GM23248 (cell line): Measurements from ENCODE around the gene ABCA3. TPM values are rescaled to one million over a fixed set of nuclear protein-coding genes. Genes with fewer than 3 reads are reported as not detected.
"Not testable (repeated sequence)": the region's sequence is repeated elsewhere in the genome, so short reads cannot be mapped to it uniquely, and the experiment has no call there.

Experiments
- DNase-seq: peaks from one replicate; pipeline ENCODE4 v3.0.0-alpha.2; 2015
- H2AFZ ChIP-seq: fragments of 200-600 bp; sonication (generic); 2 replicates; pipeline ENCODE4 v1.6.1; 2016; ENCODE audit warnings: antibody characterized with exemption
- H3F3A ChIP-seq: fragments of 200-600 bp; sonication (generic); 2 replicates; pipeline ENCODE4 v1.6.1; 2016; ENCODE audit warnings: mild to moderate bottlenecking, antibody characterized with exemption, mixed run types; ENCODE audit not compliant: insufficient read depth
- H3K27ac ChIP-seq: fragments of 200-600 bp; sonication (generic); 2 replicates; pipeline ENCODE4 v1.5.1; 2016; ENCODE audit warnings: mild to moderate bottlenecking
- H3K27me3 ChIP-seq: fragments of 200-600 bp; sonication (generic); replicated peaks from 2 replicates; pipeline ENCODE4 v1.6.1; 2016; ENCODE audit warnings: mild to moderate bottlenecking; ENCODE audit not compliant: insufficient read depth
- H3K36me3 ChIP-seq: fragments of 200-600 bp; sonication (generic); 2 replicates; pipeline ENCODE4 v1.6.1; 2016; ENCODE audit warnings: low read depth, mild to moderate bottlenecking
- H3K4me1 ChIP-seq: fragments of 200-600 bp; sonication (generic); 2 replicates; pipeline ENCODE4 v1.6.1; 2016; ENCODE audit warnings: mild to moderate bottlenecking; ENCODE audit not compliant: insufficient read depth
- H3K4me2 ChIP-seq: fragments of 200-600 bp; sonication (generic); one replicate; pipeline ENCODE4 v1.6.1; 2016; ENCODE audit warnings: mild to moderate bottlenecking; ENCODE audit not compliant: unreplicated experiment
- H3K4me3 ChIP-seq: fragments of 200-600 bp; sonication (generic); 2 replicates; pipeline ENCODE4 v1.5.1; 2016; ENCODE audit warnings: mild to moderate bottlenecking
- H3K79me2 ChIP-seq: fragments of 200-600 bp; sonication (generic); 2 replicates; pipeline ENCODE4 v1.6.1; 2016; ENCODE audit warnings: mild to moderate bottlenecking; ENCODE audit not compliant: insufficient read depth
- H3K9ac ChIP-seq: fragments of 200-600 bp; sonication (generic); 2 replicates; pipeline ENCODE4 v1.6.1; 2016; ENCODE audit warnings: mild to moderate bottlenecking
- H3K9me2 ChIP-seq: fragments of 200-600 bp; sonication (generic); 2 replicates; pipeline ENCODE4 v1.6.1; 2016; ENCODE audit warnings: mixed run types, mild to moderate bottlenecking, moderate library complexity; ENCODE audit not compliant: insufficient read depth
- H3K9me3 ChIP-seq: fragments of 200-600 bp; sonication (generic); one replicate; pipeline ENCODE4 v1.6.1; 2017; ENCODE audit warnings: low read depth
- H4K20me1 ChIP-seq: fragments of 200-600 bp; sonication (generic); 2 replicates; pipeline ENCODE4 v1.6.0; 2016; ENCODE audit not compliant: insufficient read depth
- EZH2 ChIP-seq: fragments of 200-600 bp; sonication (generic); IDR thresholded peaks from 2 replicates; pipeline ENCODE4 v1.6.1; 2018; ENCODE audit warnings: antibody characterized with exemption, mild to moderate bottlenecking; ENCODE audit not compliant: insufficient read depth, poor library complexity, severe bottlenecking
- EZH2phosphoT487 ChIP-seq: fragments of 200-600 bp; sonication (generic); IDR thresholded peaks from 2 replicates; pipeline ENCODE4 v1.6.1; 2018; ENCODE audit warnings: antibody characterized with exemption, moderate library complexity, mild to moderate bottlenecking, low read depth; ENCODE audit not compliant: insufficient read depth
- WGBS, 2 experiments: methylation state at CpG; one replicate each; pipeline ENCODE4 v1.1.6; 2015 to 2017; ENCODE audit warnings: low lambda C conversion rate in 2 of 2, low coverage in 1 of 2; ENCODE audit errors: missing lambda C conversion rate in 2 of 2; 5-methylcytosine and 5-hydroxymethylcytosine counted together
- in situ Hi-C: fragments of 300-500 bp; cut with MboI; formaldehyde crosslinking; loops from 2 replicates; pipeline ENCODE4 v1.15.0; 2020
- polyA plus RNA-seq: library from polyadenylated mRNA; unstranded; fragments of >200 nt; fragmentation: Nextera tagmentation; extraction: Ambion mirVana; gene quantifications from 2 replicates; pipeline ENCODE4 v1.2.1, GENCODE V29; 2016
- total RNA-seq: library from RNA; depleted of rRNA; stranded (reverse); fragments of >200 nt; shearing (Covaris generic); gene quantifications from 2 replicates; pipeline ENCODE4 v1.2.3, GENCODE V29; 2014

Gene ABCA3
- total and polyA plus RNA-seq, 2 experiments from 2014 or later = 0.64 to 0.76 TPM

DNA sequence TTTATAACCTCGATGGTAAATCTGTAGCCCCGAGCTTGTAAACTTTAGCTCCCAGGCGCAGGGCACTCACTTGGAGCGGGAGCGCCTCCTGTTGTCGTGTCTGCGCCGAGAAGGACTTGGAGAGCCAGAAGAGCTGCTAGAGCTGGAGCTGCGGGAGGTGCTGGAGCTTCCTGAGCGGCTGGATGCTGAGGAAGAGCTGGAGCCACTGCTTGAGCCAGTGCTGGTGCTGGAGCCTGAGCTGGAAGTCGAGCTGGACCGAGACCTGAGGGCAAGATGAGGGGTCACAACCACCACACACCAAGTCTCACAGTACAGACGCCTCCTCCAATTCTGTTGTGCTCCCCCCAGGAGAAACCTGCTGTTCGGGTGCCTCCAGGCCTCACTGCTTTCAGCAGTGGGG lies 77.5 kb downstream of the ABCA3 start:
- H3K4me2 ChIP-seq, H3K4me3 ChIP-seq, H2AFZ ChIP-seq, H3K27me3 ChIP-seq, H3K9me3 ChIP-seq, DNase-seq, in situ Hi-C loops, H3K27ac ChIP-seq, H3K9ac ChIP-seq, H3K9me2 ChIP-seq: not testable (repeated sequence)
- Histone ChIP-seq H3K79me2 (peaks cover 98% of the 10 kb centered on the region), H4K20me1 (peaks cover 18% of the 10 kb centered on the region; the same call in 1 of the 2 replicates), H3F3A (peaks cover 27% of the 10 kb centered on the region; the same call in 1 of the 2 replicates), H3K36me3 (peaks cover 57% of the 10 kb centered on the region), H3K4me1 (peaks cover 11% of the 10 kb centered on the region; the same call in 1 of the 2 replicates)
- WGBS, 2 experiments = 87% methylated on average over 14 of the region's 14 CpGs

DNA sequence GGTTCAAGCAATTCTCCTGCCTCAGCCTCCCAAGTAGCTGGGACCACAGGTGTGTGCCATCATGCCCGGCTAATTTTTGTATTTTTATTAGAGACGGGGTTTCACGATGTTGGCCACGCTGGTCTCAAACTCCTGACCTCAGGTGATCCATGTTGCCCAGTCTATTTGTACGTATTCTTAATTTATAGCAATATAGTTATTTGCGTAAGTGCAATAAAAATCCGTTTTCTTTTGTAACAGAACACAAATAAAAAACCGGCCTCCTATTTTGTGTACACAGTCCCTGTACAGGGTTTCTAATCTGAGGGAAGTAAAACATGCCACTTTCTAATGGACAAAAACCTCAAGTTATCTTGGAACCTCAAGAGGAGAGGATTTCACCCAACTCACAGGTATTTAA lies 80.3 kb downstream of the ABCA3 start:
- Histone ChIP-seq H3K4me1 (no peaks in the 10 kb centered on the region), H4K20me1 (peaks cover 12% of the 10 kb centered on the region; the same call in 1 of the 2 replicates), H2AFZ (no peak overlapping the region), H3K36me3 (peaks cover 77% of the 10 kb centered on the region), H3K79me2 (peaks cover 100% of the 10 kb centered on the region), H3K27ac (no peak overlapping the region), H3F3A (peaks cover 35% of the 10 kb centered on the region), H3K4me3 (no peak overlapping the region), H3K9me3 (no peaks in the 10 kb centered on the region), H3K9ac (no peak overlapping the region), H3K4me2 (no peak overlapping the region), H3K27me3 (no peaks in the 10 kb centered on the region), H3K9me2 (no peaks in the 10 kb centered on the region)
- WGBS, 2 experiments = 92 to 93% methylated on average over 8 of the region's 8 CpGs
- in situ Hi-C loops = no loop called here
- no peak for TF ChIP-seq EZH2
- TF ChIP-seq EZH2phosphoT487 = no peak
- no peak for DNase-seq

- H4K20me1 ChIP-seq, H3K4me1 ChIP-seq, H3K9me3 ChIP-seq, H2AFZ ChIP-seq, in situ Hi-C loops, H3K4me3 ChIP-seq, H3K27me3 ChIP-seq, H3K9ac ChIP-seq, H3K4me2 ChIP-seq, H3K9me2 ChIP-seq, H3K27ac ChIP-seq, DNase-seq: not testable (repeated sequence)
- WGBS, 2 experiments = 96 to 97% methylated on average over 7 of the region's 7 CpGs
- peaks cover 87% of the 10 kb centered on the region for H3K79me2 ChIP-seq
- H3F3A ChIP-seq = peaks cover 45% of the 10 kb centered on the region
- H3K36me3 ChIP-seq = peaks cover 86% of the 10 kb centered on the region
Measured at GRCh38 chr16:2258530-2258929, 82.0 kb downstream of the ABCA3 start.

GRCh38 chr16:2257726-2258125 lies 82.8 kb downstream of the ABCA3 start:
- Histone ChIP-seq H3K79me2 (peaks cover 79% of the 10 kb centered on the region), H3K4me2 (no peak overlapping the region), H3K9me2 (no peaks in the 10 kb centered on the region), H4K20me1 (0 out of 2 replicates have a peak, but pooled peaks cover 3% of the 10 kb centered on the region), H3K4me3 (no peak overlapping the region), H3K4me1 (no peaks in the 10 kb centered on the region), H3K9ac (no peak overlapping the region), H3K36me3 (peaks cover 86% of the 10 kb centered on the region), H3K9me3 (no peaks in the 10 kb centered on the region), H2AFZ (no peak overlapping the region), H3K27me3 (no peaks in the 10 kb centered on the region), H3K27ac (no peak overlapping the region), H3F3A (peaks cover 50% of the 10 kb centered on the region)
- in situ Hi-C loops = no loop called here
- TF ChIP-seq EZH2 (no peak), EZH2phosphoT487 (no peak)
- 89 to 91% methylated on average over 6 of the region's 6 CpGs for WGBS, 2 experiments
- DNase-seq = no peak

- H3K4me1 ChIP-seq = peaks cover 5% of the 10 kb centered on the region; the same call in 1 of the 2 replicates
- no peak overlapping the region for H3K27ac ChIP-seq
- no peaks in the 10 kb centered on the region for H3K27me3 ChIP-seq
- TF ChIP-seq EZH2 = no peak
- TF ChIP-seq EZH2phosphoT487 = no peak
- H3K79me2 ChIP-seq = peaks cover 68% of the 10 kb centered on the region
- H3K9ac ChIP-seq = no peak overlapping the region
- in situ Hi-C loops = no loop called here
- no peak overlapping the region for H2AFZ ChIP-seq
- 89 to 90% methylated on average over 12 of the region's 12 CpGs for WGBS, 2 experiments
- H3K4me2 ChIP-seq = no peak overlapping the region
- H3K4me3 ChIP-seq = no peak overlapping the region
- no peaks in the 10 kb centered on the region for H3K9me3 ChIP-seq
- 0 out of 2 replicates have a peak, but pooled peaks cover 3% of the 10 kb centered on the region for H4K20me1 ChIP-seq
- peaks cover 58% of the 10 kb centered on the region for H3F3A ChIP-seq
- H3K9me2 ChIP-seq = no peaks in the 10 kb centered on the region
- no peak for DNase-seq
- H3K36me3 ChIP-seq = peaks cover 75% of the 10 kb centered on the region
Measured at GRCh38 chr16:2256531-2257140, 83.9 kb downstream of the ABCA3 start.
